ENCODE results near the gene DCLK2.

DNA sequence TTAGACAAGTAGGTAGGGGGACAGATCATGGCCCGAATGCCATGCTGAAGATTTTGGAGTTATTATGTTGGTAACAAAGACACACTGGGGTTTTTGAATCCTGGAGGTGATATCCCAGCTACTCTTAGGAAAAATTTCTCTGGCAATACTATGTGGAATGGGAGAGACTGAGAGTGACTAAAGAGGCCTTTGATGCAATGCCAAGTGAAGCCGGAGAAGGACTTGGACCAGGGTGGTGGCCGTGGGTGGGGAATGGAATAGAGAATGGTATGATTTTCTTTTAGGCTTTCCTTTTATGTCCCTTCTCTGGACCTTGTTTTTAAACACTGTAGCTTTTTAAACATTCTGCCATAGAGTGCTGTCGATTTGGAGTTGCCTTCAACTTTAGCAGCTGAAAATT is 141.6 kb downstream of the DCLK2 start:
- no peak for TF ChIP-seq CTCF (IDR thresholded peaks at IDR 0.05)
- no peak for TF ChIP-seq POLR2A (IDR thresholded peaks at IDR 0.05)
